ENCODE results near the gene ZNF726. TPM values are rescaled to one million over a fixed set of nuclear protein-coding genes. Genes with fewer than 3 reads are reported as not detected.

ZNF726 gene
- total and polyA plus RNA-seq, 2 donors (not counting 3 experiments of a cell fraction or from before 2014, with no cell fraction given): 3.8 to 4.7 TPM

DNA sequence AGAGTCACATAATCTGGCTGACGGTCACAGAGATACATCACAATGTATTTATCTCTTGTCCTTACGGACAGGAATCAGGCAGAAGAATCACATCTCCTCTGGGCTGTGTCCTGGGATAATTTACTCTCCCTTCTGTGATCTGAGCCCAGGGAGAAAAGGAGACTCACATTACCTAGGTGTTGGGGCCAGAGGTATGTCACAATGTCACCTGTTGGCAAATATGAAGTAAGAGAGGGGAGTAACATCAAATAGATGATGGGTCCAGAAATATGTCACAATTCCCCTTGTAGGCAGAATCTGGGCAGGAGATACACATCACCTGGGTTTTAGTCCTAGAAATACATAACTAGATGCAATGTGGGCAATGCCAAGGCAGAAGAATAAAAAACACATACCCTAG, 67.2 kb downstream of the ZNF726 start:
- FAIRE-seq (no peak), DNase-seq (ENCODE audit: low read depth, low spot score) (no peak)
- no TSS peak for BruUV-seq (replicated peaks)
- Histone ChIP-seq H3K4me1 (ENCODE audit: control insufficient read depth, extremely low read depth, insufficient read depth, low read length) (no peaks in the 10 kb centered on the region), H3K36me3 (ENCODE audit: control insufficient read depth in 2 of 2, extremely low read depth in 1 of 2, insufficient read depth in 2 of 2, low read length in 2 of 2) (no peaks in the 10 kb centered on the region), H3K79me2 (ENCODE audit: control insufficient read depth, insufficient read depth, low read length) (no peaks in the 10 kb centered on the region), H3K9me1 (replicated peaks; ENCODE audit: control insufficient read depth, extremely low read depth, insufficient read depth, low read length) (no peaks in the 10 kb centered on the region), H3K9ac (replicated peaks; ENCODE audit: extremely low read depth, insufficient read depth, low read length) (no peak overlapping the region), H3K4me3 (replicated peaks in 1 of 3; ENCODE audit: insufficient read depth in 1 of 3, low read depth in 1 of 3, low read length in 3 of 3) (no peak overlapping the region), H3K4me2 (ENCODE audit: insufficient read depth, low read length) (no peak overlapping the region), H3K27ac (ENCODE audit: insufficient read depth, low read depth, low read length) (no peak overlapping the region), H3K9me3 (replicated peaks; ENCODE audit: control insufficient read depth, insufficient read depth, low read length) (peaks cover 9% of the 10 kb centered on the region), H4K20me1 (replicated peaks; ENCODE audit: control insufficient read depth, extremely low read depth, insufficient read depth, low read length) (no peaks in the 10 kb centered on the region), H3K27me3 (ENCODE audit: control insufficient read depth in 2 of 2, insufficient read depth in 2 of 2, low read length in 2 of 2) (no peaks in the 10 kb centered on the region), H2AFZ (ENCODE audit: low read depth, low read length) (no peak overlapping the region)
- intact Hi-C loops (cut with micrococcal nuclease): no loop called here
- TF ChIP-seq EZH2 (IDR thresholded peaks at IDR 0.05; ENCODE audit: borderline replicate concordance, low read depth, low read length, severe bottlenecking): no peak
- TF ChIP-seq FOS (IDR thresholded peaks at IDR 0.05; ENCODE audit: borderline replicate concordance, insufficient read depth, low read length): no peak
- TF ChIP-seq, protein P1, sequence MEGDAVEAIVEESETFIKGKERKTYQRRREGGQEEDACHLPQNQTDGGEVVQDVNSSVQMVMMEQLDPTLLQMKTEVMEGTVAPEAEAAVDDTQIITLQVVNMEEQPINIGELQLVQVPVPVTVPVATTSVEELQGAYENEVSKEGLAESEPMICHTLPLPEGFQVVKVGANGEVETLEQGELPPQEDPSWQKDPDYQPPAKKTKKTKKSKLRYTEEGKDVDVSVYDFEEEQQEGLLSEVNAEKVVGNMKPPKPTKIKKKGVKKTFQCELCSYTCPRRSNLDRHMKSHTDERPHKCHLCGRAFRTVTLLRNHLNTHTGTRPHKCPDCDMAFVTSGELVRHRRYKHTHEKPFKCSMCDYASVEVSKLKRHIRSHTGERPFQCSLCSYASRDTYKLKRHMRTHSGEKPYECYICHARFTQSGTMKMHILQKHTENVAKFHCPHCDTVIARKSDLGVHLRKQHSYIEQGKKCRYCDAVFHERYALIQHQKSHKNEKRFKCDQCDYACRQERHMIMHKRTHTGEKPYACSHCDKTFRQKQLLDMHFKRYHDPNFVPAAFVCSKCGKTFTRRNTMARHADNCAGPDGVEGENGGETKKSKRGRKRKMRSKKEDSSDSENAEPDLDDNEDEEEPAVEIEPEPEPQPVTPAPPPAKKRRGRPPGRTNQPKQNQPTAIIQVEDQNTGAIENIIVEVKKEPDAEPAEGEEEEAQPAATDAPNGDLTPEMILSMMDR (IDR thresholded peaks at IDR 0.05; ENCODE audit: extremely low read depth in 1 of 2, insufficient read depth in 1 of 2, low read depth in 1 of 2, low read length in 2 of 2): no peak
- no peak for TF ChIP-seq JUN (IDR thresholded peaks at IDR 0.05; ENCODE audit: borderline replicate concordance, insufficient read depth, insufficient read length, low read depth)
- TF ChIP-seq POLR2AphosphoS5 (IDR thresholded peaks at IDR 0.05; ENCODE audit: insufficient read depth, low read depth, low read length): no peak
- TF ChIP-seq POLR2A (IDR thresholded peaks at IDR 0.05; ENCODE audit: low read depth, low read length): no peak
- TF ChIP-seq MYC (IDR thresholded peaks at IDR 0.05; ENCODE audit: low read depth, low read length): no peak
- no peak for TF ChIP-seq GATA2 (IDR thresholded peaks at IDR 0.05; ENCODE audit: insufficient read depth, insufficient read length, low read depth, low read length)
- TF ChIP-seq, protein P2, sequence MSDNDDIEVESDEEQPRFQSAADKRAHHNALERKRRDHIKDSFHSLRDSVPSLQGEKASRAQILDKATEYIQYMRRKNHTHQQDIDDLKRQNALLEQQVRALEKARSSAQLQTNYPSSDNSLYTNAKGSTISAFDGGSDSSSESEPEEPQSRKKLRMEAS (IDR thresholded peaks at IDR 0.05; ENCODE audit: insufficient read depth, insufficient read length): no peak
- ChIA-PET CTCF (no interaction called here), POLR2A (no interaction called here)
- dilution Hi-C loops (cut with MboI; ENCODE audit: extremely low pct_ligation_motif_present, low sequenced_read_pairs): no loop called here

Measured in endothelial cell of umbilical vein (primary cell).